IMR-90 (cell line): ENCODE data around the gene GAPT. TPM values are rescaled to one million over a fixed set of nuclear protein-coding genes. Genes with fewer than 3 reads are reported as not detected.

ENCODE experiments used
- ATAC-seq: fragments of 200-7000 bp; cut with Tn5 transposase; 2 replicates; pipeline ENCODE4 v1.9.1; 2020; ENCODE audit warnings: low read depth, mild to moderate bottlenecking, moderate library complexity
- BruUV-seq: library from RNA; stranded (reverse); fragments of 400-500 nt; replicated peaks from 2 replicates; lab custom pipeline; 2021; lab: Mats Ljungman, UMichigan
- CTCF ChIA-PET: fragments of 300-600 bp; formaldehyde crosslinking; extraction: SDS; loops from one replicate; lab custom pipeline; 2021; ENCODE audit warnings: antibody characterized with exemption; lab: Yijun Ruan, JAX
- POLR2A ChIA-PET: fragments of 300-600 bp; sonication (Branson Sonifier 250); formaldehyde crosslinking; loops from one replicate; lab custom pipeline; 2022; ENCODE audit warnings: antibody characterized with exemption; ENCODE audit not compliant: unreplicated experiment; lab: Charles Lee
- DNase-seq: peaks from one replicate; pipeline ENCODE4 v3.0.0; 2013
- H2AFZ ChIP-seq: replicated peaks from 2 replicates; pipeline ENCODE3; 2013; ENCODE audit warnings: low read length, mild to moderate bottlenecking; ENCODE audit not compliant: poor library complexity
- H2AK5ac ChIP-seq: 2 replicates; pipeline ENCODE4 v1.6.1; 2013; ENCODE audit warnings: low read depth, low read length, inconsistent platforms
- H2AK9ac ChIP-seq: replicated peaks from 2 replicates; pipeline ENCODE3; 2013; ENCODE audit warnings: mild to moderate bottlenecking, low read depth, low read length, moderate library complexity; ENCODE audit not compliant: poor library complexity
- H2BK120ac ChIP-seq: 2 replicates; pipeline ENCODE4 v1.6.1; 2013; ENCODE audit warnings: low read depth, low read length, inconsistent platforms
- H2BK15ac ChIP-seq: 3 replicates; pipeline ENCODE4 v1.6.1; 2013; ENCODE audit warnings: low read depth, low read length, inconsistent platforms
- H2BK20ac ChIP-seq: 2 replicates; pipeline ENCODE4 v1.6.1; 2013; ENCODE audit warnings: low read depth, mild to moderate bottlenecking, inconsistent platforms, low read length, moderate library complexity
- H2BK5ac ChIP-seq: 2 replicates; pipeline ENCODE4 v1.6.1; 2013; ENCODE audit warnings: mild to moderate bottlenecking, low read depth, low read length, inconsistent platforms; ENCODE audit not compliant: poor library complexity, severe bottlenecking
- H3K14ac ChIP-seq: replicated peaks from 2 replicates; pipeline ENCODE4 v1.6.1; 2013; ENCODE audit warnings: low read depth, low read length, inconsistent platforms
- H3K18ac ChIP-seq: 2 replicates; pipeline ENCODE4 v1.6.1; 2013; ENCODE audit warnings: low read depth, low read length, control low read depth
- H3K23ac ChIP-seq: 2 replicates; pipeline ENCODE4 v1.6.1; 2013; ENCODE audit warnings: low read depth, low read length, inconsistent platforms
- H3K27ac ChIP-seq: 2 replicates; pipeline ENCODE4 v1.5.1; 2013; ENCODE audit warnings: mild to moderate bottlenecking, control low read depth, low read length; ENCODE audit not compliant: insufficient read depth
- H3K27me3 ChIP-seq: 2 replicates; pipeline ENCODE4 v1.6.1; 2013; ENCODE audit warnings: low read length; ENCODE audit not compliant: control insufficient read depth, insufficient read depth
- H3K36me3 ChIP-seq: 2 replicates; pipeline ENCODE4 v1.6.1; 2013; ENCODE audit warnings: low read length, mixed read lengths; ENCODE audit not compliant: control insufficient read depth, insufficient read depth
- H3K4ac ChIP-seq: 2 replicates; pipeline ENCODE4 v1.6.1; 2013; ENCODE audit warnings: low read depth, low read length, inconsistent platforms
- H3K4me1 ChIP-seq: 2 replicates; pipeline ENCODE4 v1.6.1; 2013; ENCODE audit warnings: low read length, mixed read lengths; ENCODE audit not compliant: control insufficient read depth, insufficient read depth
- H3K4me2 ChIP-seq: 2 replicates; pipeline ENCODE4 v1.6.1; 2013; ENCODE audit warnings: low read depth, mild to moderate bottlenecking, control low read depth, low read length, moderate library complexity
- H3K4me3 ChIP-seq: 2 replicates; pipeline ENCODE4 v1.5.1; 2013; ENCODE audit warnings: low read depth, mild to moderate bottlenecking, control low read depth, low read length, moderate library complexity; ENCODE audit not compliant: insufficient read depth
- H3K56ac ChIP-seq: 2 replicates; pipeline ENCODE4 v1.6.1; 2013; ENCODE audit warnings: low read length, inconsistent platforms; ENCODE audit not compliant: insufficient read depth; ENCODE audit errors: extremely low read depth
- H3K79me1 ChIP-seq, 2 experiments: 2 replicates each; pipeline ENCODE4 v1.6.1; 2013; ENCODE audit warnings: low read length in 2 of 2, inconsistent platforms in 1 of 2, low read depth in 1 of 2
- H3K9ac ChIP-seq: 2 replicates; pipeline ENCODE4 v1.6.1; 2013; ENCODE audit warnings: low read depth, low read length, control low read depth
- H3K9me1 ChIP-seq: 2 replicates; pipeline ENCODE4 v1.6.1; 2013; ENCODE audit warnings: low read length, inconsistent platforms; ENCODE audit not compliant: insufficient read depth
- H3K9me3 ChIP-seq: 2 replicates; pipeline ENCODE4 v1.6.1; 2013; ENCODE audit warnings: low read length; ENCODE audit not compliant: control insufficient read depth, insufficient read depth
- H4K20me1 ChIP-seq: 2 replicates; pipeline ENCODE4 v1.6.1; 2013; ENCODE audit warnings: low read length, inconsistent platforms; ENCODE audit not compliant: insufficient read depth
- H4K5ac ChIP-seq: 2 replicates; pipeline ENCODE4 v1.6.1; 2013; ENCODE audit warnings: mild to moderate bottlenecking, low read depth, low read length, control low read depth
- H4K8ac ChIP-seq, 2 experiments: 2 replicates each; pipeline ENCODE4 v1.6.1; 2013; ENCODE audit warnings: low read depth in 2 of 2, low read length in 2 of 2, control low read depth in 1 of 2, inconsistent platforms in 1 of 2
- H4K91ac ChIP-seq: 2 replicates; pipeline ENCODE4 v1.6.1; 2013; ENCODE audit warnings: low read depth, low read length, inconsistent platforms; ENCODE audit not compliant: insufficient read depth
- RAD21 ChIP-seq: IDR thresholded peaks from 2 replicates; pipeline ENCODE4 v1.6.1; 2012; ENCODE audit warnings: low read length, improper control_type of control experiment
- SMC3 ChIP-seq: fragments of 150-350 bp; IDR thresholded peaks from 2 replicates; pipeline ENCODE4 v1.6.1; 2016; ENCODE audit warnings: low read depth, mild to moderate bottlenecking, antibody characterized with exemption, low read length, moderate library complexity
- WGBS, 2 experiments: methylation state at CpG; one replicate each; pipeline versions ENCODE4 v1.1.5 to v1.1.7; 2013; ENCODE audit warnings: missing lambda C conversion rate in 2 of 2; ENCODE audit not compliant: insufficient read length in 1 of 2; ENCODE audit errors: extremely low coverage in 2 of 2; 5-methylcytosine and 5-hydroxymethylcytosine counted together
- dilution Hi-C: fragments of 300-500 bp; cut with HindIII; formaldehyde crosslinking; loops from one replicate; pipeline ENCODE4 v1.14.3; 2018; ENCODE audit warnings: low sequenced_read_pairs; ENCODE audit not compliant: unreplicated experiment
- in situ Hi-C: fragments of 300-500 bp; cut with MboI; formaldehyde crosslinking; loops from 3 replicates; pipeline ENCODE4 v1.14.3; 2019; ENCODE audit warnings: low sequenced_read_pairs, inconsistent platforms, mixed read lengths
- intact Hi-C: fragments of 100-400 bp; cut with micrococcal nuclease; formaldehyde crosslinking; loops from 2 replicates; pipeline ENCODE4 v1.10.0; 2022
- polyA plus RNA-seq, 3 experiments: library from polyadenylated mRNA; depleted of rRNA; stranded (reverse); fragments of >200 nt; gene quantifications; 2 replicates each; pipeline ENCODE4 v1.2.3, GENCODE V29; 2012; ENCODE audit warnings: low replicate concordance in 1 of 3
- total RNA-seq: library from RNA; depleted of rRNA; stranded (reverse); fragments of >200 nt; gene quantifications from 2 replicates; pipeline ENCODE4 v1.2.3, GENCODE V29; 2012
- TF ChIP-seq, protein P1 (sequence below): fragments of 150-350 bp; IDR thresholded peaks from 2 replicates; pipeline ENCODE4 v1.6.1; 2016; ENCODE audit warnings: low read depth, mild to moderate bottlenecking, low read length, moderate library complexity, borderline replicate concordance
- TF ChIP-seq, protein P2 (sequence below): conservative IDR thresholded peaks from 2 replicates; pipeline ENCODE4 v1.5.1; 2012; ENCODE audit warnings: mild to moderate bottlenecking, low read depth, low read length, improper control_type of control experiment

Gene GAPT
- total and polyA plus RNA-seq, 2 of the 4 experiments (the other 2 are of a cell fraction), result not detected

GRCh38 chr5:58498340-58498942 is 7.2 kb downstream of the GAPT start:
- no peak overlapping the region for H2AK9ac ChIP-seq
- H3K4me3 ChIP-seq, result no peak overlapping the region
- H2BK120ac ChIP-seq, result no peak overlapping the region
- no peak overlapping the region for H2AK5ac ChIP-seq
- no peak overlapping the region for H2BK20ac ChIP-seq
- peak; percentile 41 for DNase-seq
- ChIA-PET CTCF (no interaction called here), POLR2A (no interaction called here)
- no peak overlapping the region for H4K8ac ChIP-seq
- no peak overlapping the region for H3K9ac ChIP-seq
- no peak overlapping the region for H4K91ac ChIP-seq
- H4K5ac ChIP-seq, result no peak overlapping the region
- no peak overlapping the region for H2AFZ ChIP-seq
- no peak overlapping the region for H3K4me2 ChIP-seq
- ATAC-seq, result peak; percentile 79
- WGBS, 2 experiments, result 0% methylated on average over 2 of the region's 2 CpGs; no CpG with 5 or more reads in 1 of the 2 experiments
- dilution Hi-C loops, result no loop called here
- no peaks in the 10 kb centered on the region for H3K9me1 ChIP-seq
- H3K36me3 ChIP-seq, result no peaks in the 10 kb centered on the region
- no peaks in the 10 kb centered on the region for H3K9me3 ChIP-seq
- no peak overlapping the region for H2BK15ac ChIP-seq
- TF ChIP-seq SMC3 (peak; percentile 55), RAD21 (peak; percentile 48)
- TF ChIP-seq, protein P1, sequence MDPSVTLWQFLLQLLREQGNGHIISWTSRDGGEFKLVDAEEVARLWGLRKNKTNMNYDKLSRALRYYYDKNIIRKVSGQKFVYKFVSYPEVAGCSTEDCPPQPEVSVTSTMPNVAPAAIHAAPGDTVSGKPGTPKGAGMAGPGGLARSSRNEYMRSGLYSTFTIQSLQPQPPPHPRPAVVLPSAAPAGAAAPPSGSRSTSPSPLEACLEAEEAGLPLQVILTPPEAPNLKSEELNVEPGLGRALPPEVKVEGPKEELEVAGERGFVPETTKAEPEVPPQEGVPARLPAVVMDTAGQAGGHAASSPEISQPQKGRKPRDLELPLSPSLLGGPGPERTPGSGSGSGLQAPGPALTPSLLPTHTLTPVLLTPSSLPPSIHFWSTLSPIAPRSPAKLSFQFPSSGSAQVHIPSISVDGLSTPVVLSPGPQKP, result no peak
- TF ChIP-seq, protein P2, sequence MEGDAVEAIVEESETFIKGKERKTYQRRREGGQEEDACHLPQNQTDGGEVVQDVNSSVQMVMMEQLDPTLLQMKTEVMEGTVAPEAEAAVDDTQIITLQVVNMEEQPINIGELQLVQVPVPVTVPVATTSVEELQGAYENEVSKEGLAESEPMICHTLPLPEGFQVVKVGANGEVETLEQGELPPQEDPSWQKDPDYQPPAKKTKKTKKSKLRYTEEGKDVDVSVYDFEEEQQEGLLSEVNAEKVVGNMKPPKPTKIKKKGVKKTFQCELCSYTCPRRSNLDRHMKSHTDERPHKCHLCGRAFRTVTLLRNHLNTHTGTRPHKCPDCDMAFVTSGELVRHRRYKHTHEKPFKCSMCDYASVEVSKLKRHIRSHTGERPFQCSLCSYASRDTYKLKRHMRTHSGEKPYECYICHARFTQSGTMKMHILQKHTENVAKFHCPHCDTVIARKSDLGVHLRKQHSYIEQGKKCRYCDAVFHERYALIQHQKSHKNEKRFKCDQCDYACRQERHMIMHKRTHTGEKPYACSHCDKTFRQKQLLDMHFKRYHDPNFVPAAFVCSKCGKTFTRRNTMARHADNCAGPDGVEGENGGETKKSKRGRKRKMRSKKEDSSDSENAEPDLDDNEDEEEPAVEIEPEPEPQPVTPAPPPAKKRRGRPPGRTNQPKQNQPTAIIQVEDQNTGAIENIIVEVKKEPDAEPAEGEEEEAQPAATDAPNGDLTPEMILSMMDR, result peak; percentile 69
- H4K20me1 ChIP-seq, result no peaks in the 10 kb centered on the region
- intact Hi-C loops, result loop anchor here (1.0 kb wide), 1 partner anchor 352 kb away; no protein-coding TSS in a partner anchor
- no peak overlapping the region for H3K14ac ChIP-seq
- in situ Hi-C loops, result loop anchor here (25.0 kb wide), 1 partner anchor 664 kb away; no protein-coding TSS in a partner anchor
- H3K18ac ChIP-seq, result no peak overlapping the region
- H3K4ac ChIP-seq, result no peak overlapping the region
- H2BK5ac ChIP-seq, result no peak overlapping the region
- no peak overlapping the region for H3K56ac ChIP-seq
- H3K4me1 ChIP-seq, result no peaks in the 10 kb centered on the region
- BruUV-seq, result no TSS peak
- no peaks in the 10 kb centered on the region for H3K79me1 ChIP-seq
- H3K23ac ChIP-seq, result no peak overlapping the region
- H3K27me3 ChIP-seq, result peaks cover 7% of the 10 kb centered on the region
- H3K27ac ChIP-seq, result no peak overlapping the region
